Fibroblast of lung (primary cell): Measurements from ENCODE around the gene AKAP13. TPM values are rescaled to one million over a fixed set of nuclear protein-coding genes. Genes with fewer than 3 reads are reported as not detected.
"Not testable (repeated sequence)": the region's sequence is repeated elsewhere in the genome, so short reads cannot be mapped to it uniquely, and the experiment has no call there.

Experiments used
- DNase-seq, 2 donors: peaks; one replicate each; pipeline versions ENCODE4 v3.0.0 to v3.0.0-alpha.2; 2010; ENCODE audit warnings: low read depth in 2 of 2
- H2AFZ ChIP-seq: 2 replicates; pipeline ENCODE4 v1.5.1; 2012; ENCODE audit warnings: low read length, control low read depth, inconsistent platforms
- H3K27ac ChIP-seq: 2 replicates; pipeline ENCODE4 v1.5.1; 2011; ENCODE audit warnings: low read length, control low read depth; ENCODE audit not compliant: insufficient read depth
- H3K27me3 ChIP-seq: 2 replicates; pipeline ENCODE4 v1.5.1; 2011; ENCODE audit warnings: mild to moderate bottlenecking, low read length; ENCODE audit not compliant: control insufficient read depth, insufficient read depth
- H3K36me3 ChIP-seq: 2 replicates; pipeline ENCODE4 v1.5.1; 2011; ENCODE audit warnings: low read length; ENCODE audit not compliant: control insufficient read depth, insufficient read depth
- H3K4me1 ChIP-seq: 2 replicates; pipeline ENCODE4 v1.5.1; 2011; ENCODE audit warnings: low read length; ENCODE audit not compliant: control insufficient read depth, insufficient read depth; ENCODE audit errors: extremely low read depth
- H3K4me2 ChIP-seq: 2 replicates; pipeline ENCODE4 v1.5.1; 2011; ENCODE audit warnings: low read length, control low read depth; ENCODE audit not compliant: insufficient read depth; ENCODE audit errors: extremely low read depth
- H3K4me3 ChIP-seq, 4 experiments: fragments of 200-600 bp in 1 of 4; sonication (generic) in 1 of 4; replicated peaks in 1 of 4; 2 replicates each; pipeline ENCODE4 v1.5.1; 2011 to 2016; ENCODE audit warnings: low read length in 4 of 4, low read depth in 3 of 4, mild to moderate bottlenecking in 3 of 4, control low read depth in 2 of 4, inconsistent platforms in 1 of 4, mixed read lengths in 1 of 4; ENCODE audit not compliant: insufficient read depth in 1 of 4; ENCODE audit errors: control extremely low read depth in 1 of 4
- H3K79me2 ChIP-seq: 2 replicates; pipeline ENCODE4 v1.5.1; 2012; ENCODE audit warnings: mild to moderate bottlenecking, low read length, inconsistent platforms; ENCODE audit not compliant: control insufficient read depth, insufficient read depth
- H3K9ac ChIP-seq: 2 replicates; pipeline ENCODE4 v1.5.1; 2011; ENCODE audit warnings: mild to moderate bottlenecking, low read length, control low read depth; ENCODE audit not compliant: insufficient read depth
- H3K9me3 ChIP-seq: 2 replicates; pipeline ENCODE4 v1.5.1; 2012; ENCODE audit warnings: low read depth, low read length; ENCODE audit not compliant: control insufficient read depth, insufficient read depth
- H4K20me1 ChIP-seq: 2 replicates; pipeline ENCODE4 v1.5.1; 2011; ENCODE audit warnings: low read length; ENCODE audit not compliant: control insufficient read depth, insufficient read depth; ENCODE audit errors: extremely low read depth
- EZH2 ChIP-seq: IDR thresholded peaks from 2 replicates; pipeline ENCODE4 v1.5.1; 2012; ENCODE audit warnings: low read length, control low read depth, mild to moderate bottlenecking; ENCODE audit errors: missing control alignments
- polyA plus RNA-seq, 2 donors: library from polyadenylated mRNA; depleted of rRNA in 1 of 2; stranded (reverse) in 1 of 2; unstranded in 1 of 2; fragments of >200 nt; gene quantifications; 2 replicates each; pipeline ENCODE4 v1.2.1, GENCODE V29; 2011 to 2012; ENCODE audit warnings: missing spikeins in 1 of 2
- total RNA-seq: library from RNA; depleted of rRNA; stranded (reverse); fragments of >200 nt; gene quantifications from 2 replicates; pipeline ENCODE4 v1.2.1, GENCODE V29; 2014
- TF ChIP-seq, protein P1 (sequence below), 2 donors: IDR thresholded peaks in 1 of 2; conservative IDR thresholded peaks in 1 of 2; 1 replicate in 1 of 2; 2 replicates in 1 of 2; pipeline ENCODE4 v1.5.1; 2011 to 2012; ENCODE audit warnings: low read length in 2 of 2, control low read depth in 1 of 2, inconsistent platforms in 1 of 2, low read depth in 1 of 2, mild to moderate bottlenecking in 1 of 2

The AKAP13 gene
- total and polyA plus RNA-seq, 2 donors (not counting 1 experiment from before 2014, with no cell fraction given) = 8.3 to 68.4 TPM

DNA sequence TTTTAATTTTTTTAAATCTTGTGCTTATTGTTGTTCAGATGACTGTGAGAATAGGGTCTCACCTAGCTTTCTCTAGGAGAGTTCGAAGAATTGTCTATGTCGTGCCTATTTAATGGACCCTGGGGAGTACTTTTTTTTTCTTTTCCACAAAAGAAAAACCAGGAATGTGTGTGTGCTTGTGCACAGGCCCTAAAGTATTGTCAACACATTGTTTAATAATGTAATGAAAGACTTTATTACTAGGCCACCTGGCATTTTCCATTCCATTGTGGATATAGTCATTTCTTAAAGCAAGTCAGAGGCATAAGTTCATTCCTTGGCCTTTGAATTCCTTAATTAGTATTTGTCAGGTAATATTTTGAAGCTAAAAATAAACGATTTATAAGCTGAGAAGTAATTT is 278.4 kb downstream of the AKAP13 start:
- Histone ChIP-seq H3K36me3 (peaks cover 4% of the 10 kb centered on the region), H3K9me3 (no peaks in the 10 kb centered on the region), H3K9ac (no peak overlapping the region), H4K20me1 (no peaks in the 10 kb centered on the region), H2AFZ (no peak overlapping the region), H3K4me1 (no peaks in the 10 kb centered on the region), H3K79me2 (no peaks in the 10 kb centered on the region), H3K27me3 (no peaks in the 10 kb centered on the region), H3K27ac (no peak overlapping the region), H3K4me2 (no peak overlapping the region), H3K4me3 (no peak overlapping the region)
- TF ChIP-seq, protein P1, sequence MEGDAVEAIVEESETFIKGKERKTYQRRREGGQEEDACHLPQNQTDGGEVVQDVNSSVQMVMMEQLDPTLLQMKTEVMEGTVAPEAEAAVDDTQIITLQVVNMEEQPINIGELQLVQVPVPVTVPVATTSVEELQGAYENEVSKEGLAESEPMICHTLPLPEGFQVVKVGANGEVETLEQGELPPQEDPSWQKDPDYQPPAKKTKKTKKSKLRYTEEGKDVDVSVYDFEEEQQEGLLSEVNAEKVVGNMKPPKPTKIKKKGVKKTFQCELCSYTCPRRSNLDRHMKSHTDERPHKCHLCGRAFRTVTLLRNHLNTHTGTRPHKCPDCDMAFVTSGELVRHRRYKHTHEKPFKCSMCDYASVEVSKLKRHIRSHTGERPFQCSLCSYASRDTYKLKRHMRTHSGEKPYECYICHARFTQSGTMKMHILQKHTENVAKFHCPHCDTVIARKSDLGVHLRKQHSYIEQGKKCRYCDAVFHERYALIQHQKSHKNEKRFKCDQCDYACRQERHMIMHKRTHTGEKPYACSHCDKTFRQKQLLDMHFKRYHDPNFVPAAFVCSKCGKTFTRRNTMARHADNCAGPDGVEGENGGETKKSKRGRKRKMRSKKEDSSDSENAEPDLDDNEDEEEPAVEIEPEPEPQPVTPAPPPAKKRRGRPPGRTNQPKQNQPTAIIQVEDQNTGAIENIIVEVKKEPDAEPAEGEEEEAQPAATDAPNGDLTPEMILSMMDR (conservative IDR thresholded peaks at IDR 0.05 in 1 of 2, IDR thresholded peaks at IDR 0.05 in 1 of 2; ENCODE audit: low read depth in 1 of 2, low read length in 2 of 2) = no peak
- no peak for TF ChIP-seq EZH2
- no peak for DNase-seq

DNA sequence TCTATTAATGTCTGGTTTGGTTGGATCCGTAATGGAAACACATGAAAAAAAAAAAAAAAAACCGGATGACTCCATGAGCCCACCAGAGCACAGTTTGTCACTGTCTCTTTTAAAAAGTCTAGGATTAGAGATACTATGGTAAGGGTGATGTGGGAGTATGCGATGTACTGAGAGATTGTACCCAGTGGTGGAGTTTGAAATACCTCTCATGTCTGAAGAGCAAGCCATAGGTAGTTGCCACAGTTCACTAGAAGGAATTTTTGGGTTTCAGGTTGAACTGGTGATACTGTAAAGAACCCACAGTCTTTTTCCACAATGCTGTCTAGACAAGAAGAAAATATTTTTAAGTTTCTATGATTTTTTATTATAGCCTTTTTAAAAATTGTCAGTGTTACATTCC is 281.5 kb downstream of the AKAP13 start:
- Histone ChIP-seq H3K4me2 (no peak overlapping the region), H3K36me3 (no peaks in the 10 kb centered on the region), H3K27ac (no peak overlapping the region), H3K9me3 (no peaks in the 10 kb centered on the region), H2AFZ (no peak overlapping the region), H3K9ac (no peak overlapping the region), H3K79me2 (no peaks in the 10 kb centered on the region), H3K4me3 (no peak overlapping the region), H4K20me1 (no peaks in the 10 kb centered on the region), H3K27me3 (no peaks in the 10 kb centered on the region), H3K4me1 (peaks cover 2% of the 10 kb centered on the region)
- no peak for DNase-seq
- TF ChIP-seq, protein P1 (conservative IDR thresholded peaks at IDR 0.05 in 1 of 2, IDR thresholded peaks at IDR 0.05 in 1 of 2; ENCODE audit: low read depth in 1 of 2, low read length in 2 of 2) = no peak
- no peak for TF ChIP-seq EZH2

DNA sequence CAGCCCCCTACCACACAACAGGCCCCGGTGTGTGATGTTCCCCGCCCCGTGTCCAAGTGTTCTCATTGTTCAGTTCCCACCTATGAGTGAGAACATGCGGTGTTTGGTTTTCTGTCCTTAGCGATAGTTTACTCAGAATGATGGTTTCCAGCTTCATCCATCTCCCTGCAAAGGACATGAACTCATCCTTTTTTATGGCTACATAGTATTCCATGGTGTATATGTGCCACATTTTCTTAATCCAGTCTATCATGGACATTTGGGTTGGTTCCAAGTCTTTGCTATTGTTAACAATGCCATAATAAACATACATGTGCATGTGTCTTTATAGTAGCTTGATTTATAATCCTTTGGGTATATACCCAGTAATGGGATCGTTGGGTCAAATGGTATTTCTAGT is 285.3 kb downstream of the AKAP13 start:
- H2AFZ ChIP-seq, H3K27me3 ChIP-seq, H3K9me3 ChIP-seq, DNase-seq, H4K20me1 ChIP-seq, H3K27ac ChIP-seq, H3K4me3 ChIP-seq, H3K79me2 ChIP-seq, H3K9ac ChIP-seq, H3K36me3 ChIP-seq, H3K4me2 ChIP-seq: not testable (repeated sequence)
- peaks cover 10% of the 10 kb centered on the region for H3K4me1 ChIP-seq
